SK-N-SH (cell line): ENCODE measurements around the gene KRT23. TPM values are rescaled to one million over a fixed set of nuclear protein-coding genes. Genes with fewer than 3 reads are reported as not detected.

ENCODE experiments used
- CTCF ChIA-PET: fragments of 300-600, 350-600 bp; formaldehyde crosslinking; extraction: SDS; loops from one replicate; lab custom pipeline; 2021; lab: Yijun Ruan, JAX
- POLR2A ChIA-PET: fragments of 350-600 bp; sonication (Branson Sonifier 250); formaldehyde crosslinking; extraction: SDS; loops from one replicate; lab custom pipeline; 2020; ENCODE audit warnings: antibody characterized with exemption, inconsistent platforms; lab: Yijun Ruan, JAX
- DNase-seq: peaks from one replicate; pipeline ENCODE4 v3.0.0; 2012
- H2AFZ ChIP-seq: fragments of 200-600 bp; sonication (generic); 2 replicates; pipeline ENCODE4 v1.8.1; 2016; ENCODE audit warnings: antibody characterized with exemption, mild to moderate bottlenecking, low read depth
- H3F3A ChIP-seq: fragments of 200-600 bp; sonication (generic); replicated peaks from 2 replicates; pipeline ENCODE3; 2016; ENCODE audit warnings: antibody characterized with exemption, mild to moderate bottlenecking; ENCODE audit not compliant: insufficient read depth
- H3K27ac ChIP-seq, 2 experiments: fragments of 200-500 bp in 1 of 2; fragments of 200-600 bp in 1 of 2; sonication (Bioruptor generic) in 1 of 2; sonication (generic), shearing (Covaris generic) in 1 of 2; 2 replicates each; pipeline versions ENCODE4 v1.5.1 to v1.6.1; 2014 to 2016; ENCODE audit warnings: low read depth in 2 of 2, inconsistent platforms in 1 of 2, low read length in 1 of 2, mild to moderate bottlenecking in 1 of 2, mixed read lengths in 1 of 2
- H3K27me3 ChIP-seq: fragments of 200-600 bp; sonication (generic), shearing (Covaris generic); 2 replicates; pipeline ENCODE4 v1.6.1; 2016; ENCODE audit warnings: mixed run types; ENCODE audit not compliant: insufficient read depth
- H3K36me3 ChIP-seq, 2 experiments: fragments of 200-500 bp in 1 of 2; fragments of 200-600 bp in 1 of 2; sonication (Bioruptor generic) in 1 of 2; sonication (generic) in 1 of 2; replicated peaks in 1 of 2; 2 replicates each; pipeline versions ENCODE3 to v1.5.1; 2014 to 2016; ENCODE audit warnings: low read length in 1 of 2, mild to moderate bottlenecking in 1 of 2; ENCODE audit not compliant: insufficient read depth in 2 of 2, control insufficient read depth in 1 of 2
- H3K4me1 ChIP-seq, 2 experiments: fragments of 200-500 bp in 1 of 2; fragments of 200-600 bp in 1 of 2; sonication (Bioruptor generic) in 1 of 2; sonication (generic), shearing (Covaris generic) in 1 of 2; 2 replicates each; pipeline versions ENCODE4 v1.5.1 to v1.6.1; 2014 to 2016; ENCODE audit warnings: low read depth in 1 of 2, low read length in 1 of 2, mixed run types in 1 of 2; ENCODE audit not compliant: insufficient read depth in 2 of 2, control insufficient read depth in 1 of 2
- H3K4me2 ChIP-seq: fragments of 200-600 bp; sonication (generic), shearing (Covaris generic); 2 replicates; pipeline ENCODE4 v1.6.1; 2017; ENCODE audit warnings: mixed run types
- H3K4me3 ChIP-seq, 2 experiments: fragments of 200-500 bp in 1 of 2; fragments of 200-600 bp in 1 of 2; sonication (Bioruptor generic) in 1 of 2; sonication (generic), shearing (Covaris generic) in 1 of 2; 2 replicates each; pipeline versions ENCODE4 v1.5.1 to v1.8.1; 2014 to 2016; ENCODE audit warnings: low read depth in 2 of 2, inconsistent platforms in 1 of 2, low read length in 1 of 2, mild to moderate bottlenecking in 1 of 2, mixed read lengths in 1 of 2, moderate library complexity in 1 of 2
- H3K79me2 ChIP-seq: fragments of 200-600 bp; sonication (generic); 2 replicates; pipeline ENCODE4 v1.8.1; 2017; ENCODE audit warnings: mild to moderate bottlenecking; ENCODE audit not compliant: insufficient read depth
- H3K9ac ChIP-seq: fragments of 200-600 bp; sonication (generic); 2 replicates; pipeline ENCODE4 v1.6.1; 2017; ENCODE audit warnings: mixed run types
- H3K9me2 ChIP-seq: fragments of 200-600 bp; sonication (generic); 2 replicates; pipeline ENCODE4 v1.6.1; 2017; ENCODE audit warnings: mixed run types
- H3K9me3 ChIP-seq: fragments of 200-600 bp; sonication (generic); 2 replicates; pipeline ENCODE4 v1.6.1; 2017; ENCODE audit warnings: mixed run types, mild to moderate bottlenecking, moderate library complexity
- H4K20me1 ChIP-seq: fragments of 200-600 bp; sonication (generic); 2 replicates; pipeline ENCODE4 v1.6.1; 2017; ENCODE audit warnings: mild to moderate bottlenecking, mixed run types; ENCODE audit not compliant: insufficient read depth
- CHD2 ChIP-seq: fragments of 150-350 bp; IDR thresholded peaks from 2 replicates; pipeline ENCODE4 v1.6.1; 2018; ENCODE audit warnings: low read length; ENCODE audit not compliant: partially characterized antibody
- CTCF ChIP-seq: fragments of 200-600 bp; sonication (generic); IDR thresholded peaks from 2 replicates; pipeline ENCODE4 v1.6.1; 2017; ENCODE audit warnings: antibody characterized with exemption, mild to moderate bottlenecking, moderate library complexity
- EP300 ChIP-seq, 2 experiments: IDR thresholded peaks; 2 replicates each; pipeline versions ENCODE4 v1.4.0 to v1.6.1; 2012; ENCODE audit warnings: borderline replicate concordance in 1 of 2, low read depth in 1 of 2, low read length in 1 of 2
- EZH2phosphoT487 ChIP-seq: fragments of 200-600 bp; sonication (generic); IDR thresholded peaks from 2 replicates; pipeline ENCODE4 v1.6.1; 2017; ENCODE audit warnings: low read depth, mixed run types, mild to moderate bottlenecking, antibody characterized with exemption, moderate library complexity, borderline replicate concordance
- FOSL2 ChIP-seq: IDR thresholded peaks from 2 replicates; pipeline ENCODE4 v1.4.0; 2012; ENCODE audit warnings: low read depth, mild to moderate bottlenecking, moderate library complexity, borderline replicate concordance
- FOXM1 ChIP-seq: IDR thresholded peaks from 2 replicates; pipeline ENCODE4 v1.4.0; 2012; ENCODE audit warnings: low read depth, mild to moderate bottlenecking
- GATA2 ChIP-seq: sonication (generic); formaldehyde crosslinking; IDR thresholded peaks from 2 replicates; pipeline ENCODE4 v1.5.0; 2020; ENCODE audit warnings: mild to moderate bottlenecking, missing genetic modification reagents
- JUND ChIP-seq: IDR thresholded peaks from 2 replicates; pipeline ENCODE4 v1.4.0; 2012
- MAX ChIP-seq: IDR thresholded peaks from 2 replicates; pipeline ENCODE4 v1.4.0; 2012; ENCODE audit warnings: low read depth
- MEF2A ChIP-seq: IDR thresholded peaks from 2 replicates; pipeline ENCODE4 v1.4.0; 2012; ENCODE audit warnings: low read depth, borderline replicate concordance
- MXI1 ChIP-seq: IDR thresholded peaks from 2 replicates; pipeline ENCODE4 v1.6.1; 2012; ENCODE audit warnings: mild to moderate bottlenecking, low read depth, low read length, improper control_type of control experiment
- NRF1 ChIP-seq: IDR thresholded peaks from 2 replicates; pipeline ENCODE4 v1.6.1; 2012; ENCODE audit warnings: low read depth, mild to moderate bottlenecking, low read length
- RCOR1 ChIP-seq: fragments of 150-350 bp; IDR thresholded peaks from 2 replicates; pipeline ENCODE4 v1.6.1; 2017; ENCODE audit warnings: antibody characterized with exemption, low read length
- RXRA ChIP-seq: IDR thresholded peaks from 2 replicates; pipeline ENCODE4 v1.4.0; 2012; ENCODE audit warnings: low read depth, mild to moderate bottlenecking, borderline replicate concordance
- SIN3A ChIP-seq: IDR thresholded peaks from 2 replicates; pipeline ENCODE4 v1.6.1; 2012; ENCODE audit warnings: low read depth, mild to moderate bottlenecking, low read length, moderate library complexity, borderline replicate concordance
- SMC3 ChIP-seq: IDR thresholded peaks from 2 replicates; pipeline ENCODE4 v1.6.1; 2012; ENCODE audit warnings: low read depth, low read length, improper control_type of control experiment
- TAF1 ChIP-seq: IDR thresholded peaks from 2 replicates; pipeline ENCODE4 v1.6.1; 2012; ENCODE audit warnings: low read depth, mild to moderate bottlenecking, low read length, moderate library complexity, borderline replicate concordance
- TCF12 ChIP-seq: IDR thresholded peaks from 2 replicates; pipeline ENCODE4 v1.4.0; 2012
- TEAD4 ChIP-seq: IDR thresholded peaks from 2 replicates; pipeline ENCODE4 v1.4.0; 2012; ENCODE audit warnings: mild to moderate bottlenecking, borderline replicate concordance; ENCODE audit not compliant: insufficient read depth
- USF1 ChIP-seq: IDR thresholded peaks from 2 replicates; pipeline ENCODE4 v1.4.0; 2012; ENCODE audit warnings: low read depth, borderline replicate concordance
- ZBTB33 ChIP-seq: IDR thresholded peaks from 2 replicates; pipeline ENCODE4 v1.4.0; 2012; ENCODE audit warnings: low read depth, borderline replicate concordance
- WGBS: methylation state at CpG from one replicate; pipeline ENCODE4 v1.1.6; 2017; ENCODE audit warnings: low lambda C conversion rate; 5-methylcytosine and 5-hydroxymethylcytosine counted together
- polyA plus RNA-seq, 3 experiments: library from polyadenylated mRNA; depleted of rRNA; stranded (reverse); fragments of >200 nt; gene quantifications; 2 replicates each; pipeline ENCODE4 v1.2.3, GENCODE V29; 2012
- TF ChIP-seq, protein P1 (sequence below): IDR thresholded peaks from 2 replicates; pipeline ENCODE4; 2012
- TF ChIP-seq, protein P2 (sequence below): IDR thresholded peaks from 2 replicates; pipeline ENCODE4 v1.6.1; 2012; ENCODE audit warnings: mild to moderate bottlenecking, low read depth, low read length, moderate library complexity

The KRT23 gene
- polyA plus RNA-seq, 1 of the 3 experiments (the other 2 are of a cell fraction): not detected

DNA sequence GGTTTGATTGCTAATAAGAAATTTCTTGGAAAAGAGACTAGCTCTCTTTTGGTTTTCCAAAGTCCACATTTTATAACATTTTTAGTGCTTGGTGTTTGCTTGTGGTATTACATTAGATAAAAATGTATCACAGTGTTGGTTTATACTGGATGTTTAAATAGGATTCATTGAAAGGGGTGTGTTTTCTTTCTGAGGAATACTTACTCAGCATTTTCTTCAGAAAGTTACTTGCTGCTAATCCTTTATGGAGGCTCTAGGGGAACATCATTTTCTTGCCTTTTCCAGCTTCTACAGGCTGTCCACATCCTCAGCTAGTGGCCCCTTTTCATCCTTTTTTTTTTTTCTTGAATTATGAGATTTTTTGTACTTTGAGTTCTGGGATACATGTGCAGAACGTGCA, 30.1 kb upstream of the KRT23 start (continued):
- TF ChIP-seq, protein P1, sequence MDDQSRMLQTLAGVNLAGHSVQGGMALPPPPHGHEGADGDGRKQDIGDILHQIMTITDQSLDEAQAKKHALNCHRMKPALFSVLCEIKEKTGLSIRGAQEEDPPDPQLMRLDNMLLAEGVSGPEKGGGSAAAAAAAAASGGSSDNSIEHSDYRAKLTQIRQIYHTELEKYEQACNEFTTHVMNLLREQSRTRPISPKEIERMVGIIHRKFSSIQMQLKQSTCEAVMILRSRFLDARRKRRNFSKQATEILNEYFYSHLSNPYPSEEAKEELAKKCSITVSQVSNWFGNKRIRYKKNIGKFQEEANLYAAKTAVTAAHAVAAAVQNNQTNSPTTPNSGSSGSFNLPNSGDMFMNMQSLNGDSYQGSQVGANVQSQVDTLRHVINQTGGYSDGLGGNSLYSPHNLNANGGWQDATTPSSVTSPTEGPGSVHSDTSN: no peak
- no peak for TF ChIP-seq CTCF
- TF ChIP-seq EP300 (IDR thresholded peaks at IDR 0.05; ENCODE audit: borderline replicate concordance in 1 of 2, low read depth in 1 of 2, low read length in 1 of 2): no peak
- TF ChIP-seq MAX: no peak
- no peak for TF ChIP-seq TCF12
- TF ChIP-seq CHD2: no peak
- TF ChIP-seq FOXM1: no peak
- TF ChIP-seq, all 33 proteins: peak for 0

DNA sequence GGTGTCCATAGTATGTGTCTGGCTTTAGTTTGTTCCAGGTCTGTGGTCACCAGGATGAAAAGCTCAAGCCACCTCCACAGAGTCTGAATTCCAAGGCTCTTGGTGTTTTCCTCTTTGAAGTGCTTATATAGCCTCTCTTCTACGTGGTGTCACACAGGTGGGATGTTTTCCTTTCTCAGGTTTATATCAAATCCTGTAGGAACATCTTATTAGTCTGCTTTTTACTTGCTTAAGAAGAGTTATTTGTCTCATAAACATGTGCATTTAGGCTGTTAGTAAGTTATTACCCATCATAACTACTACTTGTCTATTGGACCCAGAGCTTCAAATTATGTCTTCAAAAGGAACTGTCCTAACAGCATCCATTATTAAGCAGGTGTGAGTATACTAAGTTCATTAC, 29.4 kb upstream of the KRT23 start, which contains the start of gene KRT39:
Gene KRT39, minus strand, starts transcription at position 101 of the 400 bp plus-strand sequence. Its CDS starts 92 bp downstream, at position 9.
- Histone ChIP-seq H3K27me3 (no peaks in the 10 kb centered on the region; the same call in 1 of the 2 replicates), H3K4me3 (no peak within 1 kb of the TSS), H3K9me2 (no peaks in the 10 kb centered on the region), H3K4me2 (no peak within 1 kb of the TSS), H3K79me2 (no peaks in the 10 kb centered on the region), H3K9ac (no peak within 1 kb of the TSS), H2AFZ (no peak within 1 kb of the TSS), H4K20me1 (no peaks in the 10 kb centered on the region), H3K27ac (no peak within 1 kb of the TSS), H3K9me3 (no peaks in the 10 kb centered on the region), H3K4me1 (no peaks in the 10 kb centered on the region), H3K36me3 (peaks cover 0 to 4% of the 10 kb centered on the region in 2 experiments), H3F3A (no peaks in the 10 kb centered on the region)
- ChIA-PET CTCF (no interaction called here), POLR2A (no interaction called here)
- DNase-seq: no peak
- 5% methylated on average over 1 of the region's 1 CpG for WGBS
- TF ChIP-seq SMC3 (no peak), JUND (no peak), TAF1 (no peak), USF1 (no peak), EP300 (IDR thresholded peaks at IDR 0.05; ENCODE audit: borderline replicate concordance in 1 of 2, low read depth in 1 of 2, low read length in 1 of 2) (no peak), MEF2A (no peak), FOXM1 (no peak), EZH2phosphoT487 (no peak), ZBTB33 (no peak), SIN3A (no peak), GATA2 (CRISPR knock-in tag) (no peak), FOSL2 (no peak), NRF1 (no peak), TCF12 (no peak), MXI1 (no peak), RXRA (no peak), RCOR1 (no peak), TEAD4 (no peak), MAX (no peak)
- TF ChIP-seq, protein P2, sequence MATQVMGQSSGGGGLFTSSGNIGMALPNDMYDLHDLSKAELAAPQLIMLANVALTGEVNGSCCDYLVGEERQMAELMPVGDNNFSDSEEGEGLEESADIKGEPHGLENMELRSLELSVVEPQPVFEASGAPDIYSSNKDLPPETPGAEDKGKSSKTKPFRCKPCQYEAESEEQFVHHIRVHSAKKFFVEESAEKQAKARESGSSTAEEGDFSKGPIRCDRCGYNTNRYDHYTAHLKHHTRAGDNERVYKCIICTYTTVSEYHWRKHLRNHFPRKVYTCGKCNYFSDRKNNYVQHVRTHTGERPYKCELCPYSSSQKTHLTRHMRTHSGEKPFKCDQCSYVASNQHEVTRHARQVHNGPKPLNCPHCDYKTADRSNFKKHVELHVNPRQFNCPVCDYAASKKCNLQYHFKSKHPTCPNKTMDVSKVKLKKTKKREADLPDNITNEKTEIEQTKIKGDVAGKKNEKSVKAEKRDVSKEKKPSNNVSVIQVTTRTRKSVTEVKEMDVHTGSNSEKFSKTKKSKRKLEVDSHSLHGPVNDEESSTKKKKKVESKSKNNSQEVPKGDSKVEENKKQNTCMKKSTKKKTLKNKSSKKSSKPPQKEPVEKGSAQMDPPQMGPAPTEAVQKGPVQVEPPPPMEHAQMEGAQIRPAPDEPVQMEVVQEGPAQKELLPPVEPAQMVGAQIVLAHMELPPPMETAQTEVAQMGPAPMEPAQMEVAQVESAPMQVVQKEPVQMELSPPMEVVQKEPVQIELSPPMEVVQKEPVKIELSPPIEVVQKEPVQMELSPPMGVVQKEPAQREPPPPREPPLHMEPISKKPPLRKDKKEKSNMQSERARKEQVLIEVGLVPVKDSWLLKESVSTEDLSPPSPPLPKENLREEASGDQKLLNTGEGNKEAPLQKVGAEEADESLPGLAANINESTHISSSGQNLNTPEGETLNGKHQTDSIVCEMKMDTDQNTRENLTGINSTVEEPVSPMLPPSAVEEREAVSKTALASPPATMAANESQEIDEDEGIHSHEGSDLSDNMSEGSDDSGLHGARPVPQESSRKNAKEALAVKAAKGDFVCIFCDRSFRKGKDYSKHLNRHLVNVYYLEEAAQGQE: no peak
